ENCODE data around the gene SPTBN5.

DNA sequence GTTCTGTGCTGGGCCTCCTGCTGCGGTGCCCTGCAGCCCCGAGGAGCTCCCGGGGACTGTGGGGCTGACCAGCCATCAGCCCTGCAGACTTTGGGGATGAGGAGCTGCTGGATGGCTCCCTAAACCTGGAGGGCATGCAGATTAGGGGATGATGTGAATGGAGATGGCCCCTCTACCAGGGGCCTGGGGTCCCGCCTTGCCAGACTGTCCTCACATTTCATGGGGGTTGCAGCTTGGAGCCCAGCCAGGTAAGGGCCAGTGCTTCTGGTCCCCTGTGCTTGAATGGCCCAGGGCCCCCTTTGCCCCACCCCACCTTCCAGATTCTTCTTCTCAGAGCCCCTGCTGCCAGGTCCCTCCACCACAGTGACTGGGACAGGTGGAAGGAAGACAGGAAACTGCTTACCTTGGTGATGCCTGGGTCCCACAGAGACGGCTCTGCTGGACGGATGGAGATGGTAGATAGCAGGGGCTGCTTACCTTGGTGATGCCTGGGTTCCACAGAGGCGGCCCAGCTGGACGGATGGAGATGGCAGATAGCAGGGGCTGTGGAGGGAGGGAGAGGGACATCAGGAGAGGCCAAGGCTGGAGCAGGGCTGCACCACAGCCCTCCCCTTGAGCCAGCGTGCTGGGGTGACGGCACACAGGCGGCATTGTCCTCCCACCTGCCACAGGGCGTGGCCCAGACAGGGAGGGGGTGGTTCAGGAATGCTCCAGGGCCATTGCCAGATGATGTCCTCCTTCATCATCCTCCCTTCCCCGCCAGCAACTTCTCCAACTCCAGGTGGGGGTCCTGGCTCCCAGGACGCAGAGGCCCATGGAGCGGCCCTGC, at the start of gene SPTBN5:
- TF ChIP-seq, protein P1, sequence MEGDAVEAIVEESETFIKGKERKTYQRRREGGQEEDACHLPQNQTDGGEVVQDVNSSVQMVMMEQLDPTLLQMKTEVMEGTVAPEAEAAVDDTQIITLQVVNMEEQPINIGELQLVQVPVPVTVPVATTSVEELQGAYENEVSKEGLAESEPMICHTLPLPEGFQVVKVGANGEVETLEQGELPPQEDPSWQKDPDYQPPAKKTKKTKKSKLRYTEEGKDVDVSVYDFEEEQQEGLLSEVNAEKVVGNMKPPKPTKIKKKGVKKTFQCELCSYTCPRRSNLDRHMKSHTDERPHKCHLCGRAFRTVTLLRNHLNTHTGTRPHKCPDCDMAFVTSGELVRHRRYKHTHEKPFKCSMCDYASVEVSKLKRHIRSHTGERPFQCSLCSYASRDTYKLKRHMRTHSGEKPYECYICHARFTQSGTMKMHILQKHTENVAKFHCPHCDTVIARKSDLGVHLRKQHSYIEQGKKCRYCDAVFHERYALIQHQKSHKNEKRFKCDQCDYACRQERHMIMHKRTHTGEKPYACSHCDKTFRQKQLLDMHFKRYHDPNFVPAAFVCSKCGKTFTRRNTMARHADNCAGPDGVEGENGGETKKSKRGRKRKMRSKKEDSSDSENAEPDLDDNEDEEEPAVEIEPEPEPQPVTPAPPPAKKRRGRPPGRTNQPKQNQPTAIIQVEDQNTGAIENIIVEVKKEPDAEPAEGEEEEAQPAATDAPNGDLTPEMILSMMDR (IDR thresholded peaks at IDR 0.05; ENCODE audit: low read length) = no peak
- TF ChIP-seq EZH2 (IDR thresholded peaks at IDR 0.05; ENCODE audit: borderline replicate concordance, low read length) = no peak
